Liver (tissue), 3 donors: ENCODE measurements around the gene LIMCH1.

Source experiments
- HNF4A ChIP-seq, 2 donors: conservative IDR thresholded peaks; 2 replicates each; pipeline ENCODE4 v1.6.1; 2016; ENCODE audit warnings: antibody characterized with exemption in 2 of 2, mild to moderate bottlenecking in 2 of 2
- JUND ChIP-seq, 2 donors: IDR thresholded peaks; 2 replicates each; pipeline ENCODE4 v1.6.1; 2016; ENCODE audit warnings: antibody characterized with exemption in 2 of 2
- YY1 ChIP-seq: IDR thresholded peaks from 2 replicates; pipeline ENCODE4 v1.6.1; 2016; ENCODE audit warnings: antibody characterized with exemption, mild to moderate bottlenecking
- TF ChIP-seq, protein P1 (sequence below): IDR thresholded peaks from 2 replicates; pipeline ENCODE4 v1.6.1; 2016; ENCODE audit warnings: antibody characterized with exemption, mild to moderate bottlenecking
- TF ChIP-seq, protein P2 (sequence below): fragments of 150-350 bp; IDR thresholded peaks from 2 replicates; pipeline ENCODE4 v1.5.1; 2017; ENCODE audit warnings: improper control_type of control experiment, low read depth, low read length; ENCODE audit not compliant: missing input control
- TF ChIP-seq, protein P3 (sequence below): IDR thresholded peaks from 2 replicates; pipeline ENCODE4 v1.6.1; 2016; ENCODE audit warnings: antibody characterized with exemption
- TF ChIP-seq, protein P4 (sequence below): IDR thresholded peaks from 2 replicates; pipeline ENCODE4 v1.6.1; 2016; ENCODE audit warnings: antibody characterized with exemption
- TF ChIP-seq, protein P5 (sequence below): IDR thresholded peaks from 2 replicates; pipeline ENCODE4 v1.6.1; 2016; ENCODE audit warnings: antibody characterized with exemption
- donor health status: healthy.
- donor health status: healthy.

DNA sequence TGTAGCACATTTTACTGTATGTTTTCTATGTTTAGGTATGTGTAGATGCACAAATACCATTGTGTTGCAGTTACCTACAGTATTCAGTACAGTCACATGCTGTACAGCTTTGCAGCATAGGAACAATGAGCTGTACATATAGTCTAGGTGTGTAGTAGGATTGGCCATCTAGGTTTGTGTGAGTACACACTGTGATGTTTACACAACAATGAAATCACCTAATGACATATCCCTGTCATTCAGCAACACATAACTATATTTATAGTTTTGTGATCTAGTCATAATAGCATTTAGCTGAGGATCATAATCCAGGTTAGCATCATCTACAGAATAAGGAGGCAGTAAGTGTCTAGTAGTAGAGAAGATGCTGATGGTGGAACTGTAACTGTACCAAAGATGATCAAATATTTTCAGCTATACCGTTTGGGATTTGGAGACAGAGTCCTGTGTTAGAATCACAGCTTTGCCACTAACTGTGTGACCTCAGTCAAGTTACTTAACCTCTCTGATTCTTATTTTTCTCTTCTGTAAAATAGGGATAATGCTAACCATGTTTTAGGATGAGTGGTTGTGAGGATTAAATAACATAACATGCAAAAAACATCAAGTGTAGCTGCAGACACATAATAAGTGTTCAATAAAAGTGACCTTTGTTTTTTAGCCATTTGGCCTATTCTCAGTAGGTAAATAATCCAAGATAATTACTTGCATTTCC, 73.3 kb downstream of the LIMCH1 start:
- TF ChIP-seq YY1 (no peak), JUND (IDR thresholded peaks at IDR 0.05) (no peak), HNF4A (conservative IDR thresholded peaks at IDR 0.05) (no peak)
- TF ChIP-seq, protein P1, sequence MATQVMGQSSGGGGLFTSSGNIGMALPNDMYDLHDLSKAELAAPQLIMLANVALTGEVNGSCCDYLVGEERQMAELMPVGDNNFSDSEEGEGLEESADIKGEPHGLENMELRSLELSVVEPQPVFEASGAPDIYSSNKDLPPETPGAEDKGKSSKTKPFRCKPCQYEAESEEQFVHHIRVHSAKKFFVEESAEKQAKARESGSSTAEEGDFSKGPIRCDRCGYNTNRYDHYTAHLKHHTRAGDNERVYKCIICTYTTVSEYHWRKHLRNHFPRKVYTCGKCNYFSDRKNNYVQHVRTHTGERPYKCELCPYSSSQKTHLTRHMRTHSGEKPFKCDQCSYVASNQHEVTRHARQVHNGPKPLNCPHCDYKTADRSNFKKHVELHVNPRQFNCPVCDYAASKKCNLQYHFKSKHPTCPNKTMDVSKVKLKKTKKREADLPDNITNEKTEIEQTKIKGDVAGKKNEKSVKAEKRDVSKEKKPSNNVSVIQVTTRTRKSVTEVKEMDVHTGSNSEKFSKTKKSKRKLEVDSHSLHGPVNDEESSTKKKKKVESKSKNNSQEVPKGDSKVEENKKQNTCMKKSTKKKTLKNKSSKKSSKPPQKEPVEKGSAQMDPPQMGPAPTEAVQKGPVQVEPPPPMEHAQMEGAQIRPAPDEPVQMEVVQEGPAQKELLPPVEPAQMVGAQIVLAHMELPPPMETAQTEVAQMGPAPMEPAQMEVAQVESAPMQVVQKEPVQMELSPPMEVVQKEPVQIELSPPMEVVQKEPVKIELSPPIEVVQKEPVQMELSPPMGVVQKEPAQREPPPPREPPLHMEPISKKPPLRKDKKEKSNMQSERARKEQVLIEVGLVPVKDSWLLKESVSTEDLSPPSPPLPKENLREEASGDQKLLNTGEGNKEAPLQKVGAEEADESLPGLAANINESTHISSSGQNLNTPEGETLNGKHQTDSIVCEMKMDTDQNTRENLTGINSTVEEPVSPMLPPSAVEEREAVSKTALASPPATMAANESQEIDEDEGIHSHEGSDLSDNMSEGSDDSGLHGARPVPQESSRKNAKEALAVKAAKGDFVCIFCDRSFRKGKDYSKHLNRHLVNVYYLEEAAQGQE, result no peak
- TF ChIP-seq, protein P2, sequence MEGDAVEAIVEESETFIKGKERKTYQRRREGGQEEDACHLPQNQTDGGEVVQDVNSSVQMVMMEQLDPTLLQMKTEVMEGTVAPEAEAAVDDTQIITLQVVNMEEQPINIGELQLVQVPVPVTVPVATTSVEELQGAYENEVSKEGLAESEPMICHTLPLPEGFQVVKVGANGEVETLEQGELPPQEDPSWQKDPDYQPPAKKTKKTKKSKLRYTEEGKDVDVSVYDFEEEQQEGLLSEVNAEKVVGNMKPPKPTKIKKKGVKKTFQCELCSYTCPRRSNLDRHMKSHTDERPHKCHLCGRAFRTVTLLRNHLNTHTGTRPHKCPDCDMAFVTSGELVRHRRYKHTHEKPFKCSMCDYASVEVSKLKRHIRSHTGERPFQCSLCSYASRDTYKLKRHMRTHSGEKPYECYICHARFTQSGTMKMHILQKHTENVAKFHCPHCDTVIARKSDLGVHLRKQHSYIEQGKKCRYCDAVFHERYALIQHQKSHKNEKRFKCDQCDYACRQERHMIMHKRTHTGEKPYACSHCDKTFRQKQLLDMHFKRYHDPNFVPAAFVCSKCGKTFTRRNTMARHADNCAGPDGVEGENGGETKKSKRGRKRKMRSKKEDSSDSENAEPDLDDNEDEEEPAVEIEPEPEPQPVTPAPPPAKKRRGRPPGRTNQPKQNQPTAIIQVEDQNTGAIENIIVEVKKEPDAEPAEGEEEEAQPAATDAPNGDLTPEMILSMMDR, result no peak
- TF ChIP-seq, protein P3, sequence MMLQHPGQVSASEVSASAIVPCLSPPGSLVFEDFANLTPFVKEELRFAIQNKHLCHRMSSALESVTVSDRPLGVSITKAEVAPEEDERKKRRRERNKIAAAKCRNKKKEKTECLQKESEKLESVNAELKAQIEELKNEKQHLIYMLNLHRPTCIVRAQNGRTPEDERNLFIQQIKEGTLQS, result no peak
- TF ChIP-seq, protein P4, sequence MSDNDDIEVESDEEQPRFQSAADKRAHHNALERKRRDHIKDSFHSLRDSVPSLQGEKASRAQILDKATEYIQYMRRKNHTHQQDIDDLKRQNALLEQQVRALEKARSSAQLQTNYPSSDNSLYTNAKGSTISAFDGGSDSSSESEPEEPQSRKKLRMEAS, result no peak
- TF ChIP-seq, protein P5, sequence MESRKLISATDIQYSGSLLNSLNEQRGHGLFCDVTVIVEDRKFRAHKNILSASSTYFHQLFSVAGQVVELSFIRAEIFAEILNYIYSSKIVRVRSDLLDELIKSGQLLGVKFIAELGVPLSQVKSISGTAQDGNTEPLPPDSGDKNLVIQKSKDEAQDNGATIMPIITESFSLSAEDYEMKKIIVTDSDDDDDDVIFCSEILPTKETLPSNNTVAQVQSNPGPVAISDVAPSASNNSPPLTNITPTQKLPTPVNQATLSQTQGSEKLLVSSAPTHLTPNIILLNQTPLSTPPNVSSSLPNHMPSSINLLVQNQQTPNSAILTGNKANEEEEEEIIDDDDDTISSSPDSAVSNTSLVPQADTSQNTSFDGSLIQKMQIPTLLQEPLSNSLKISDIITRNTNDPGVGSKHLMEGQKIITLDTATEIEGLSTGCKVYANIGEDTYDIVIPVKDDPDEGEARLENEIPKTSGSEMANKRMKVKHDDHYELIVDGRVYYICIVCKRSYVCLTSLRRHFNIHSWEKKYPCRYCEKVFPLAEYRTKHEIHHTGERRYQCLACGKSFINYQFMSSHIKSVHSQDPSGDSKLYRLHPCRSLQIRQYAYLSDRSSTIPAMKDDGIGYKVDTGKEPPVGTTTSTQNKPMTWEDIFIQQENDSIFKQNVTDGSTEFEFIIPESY, result no peak
